SK-N-SH treated with all-trans-retinoic acid at 6 μM for 48 hours (cell line): ENCODE measurements around the gene TTC31.
A peak's percentile ranks its signal among the peaks of the same experiment; 100 is the strongest.

ENCODE experiments used
- ATAC-seq: fragments of 200-7000 bp; cut with Tn5 transposase; 3 replicates; pipeline ENCODE4 v1.9.1; 2020; ENCODE audit warnings: mild to moderate bottlenecking, moderate library complexity
- ARNTL ChIP-seq: fragments of 450-650 bp; formaldehyde crosslinking; IDR thresholded peaks from 2 replicates; pipeline ENCODE4 v1.5.0; 2020; ENCODE audit warnings: low read depth, mild to moderate bottlenecking, moderate library complexity, borderline replicate concordance
- BACH2 ChIP-seq: fragments of 250-450 bp; sonication (Bioruptor Pico); IDR thresholded peaks from 2 replicates; pipeline ENCODE4 v1.9.0; 2021; ENCODE audit warnings: mild to moderate bottlenecking, borderline replicate concordance
- CSDC2 ChIP-seq: fragments of 250-450 bp; sonication (Bioruptor Pico); IDR thresholded peaks from 2 replicates; pipeline ENCODE4 v1.5.0; 2020; ENCODE audit warnings: mild to moderate bottlenecking, moderate library complexity
- ESRRG ChIP-seq: fragments of 250-450 bp; sonication (Bioruptor Pico); IDR thresholded peaks from 2 replicates; pipeline ENCODE4 v1.6.1; 2021; ENCODE audit warnings: mild to moderate bottlenecking
- GLIS3 ChIP-seq: fragments of 250-450 bp; sonication (Bioruptor Pico); IDR thresholded peaks from 2 replicates; pipeline ENCODE4 v1.5.0; 2020; ENCODE audit warnings: mild to moderate bottlenecking, moderate library complexity
- ISL1 ChIP-seq: fragments of 250-450 bp; sonication (Bioruptor Pico); IDR thresholded peaks from 2 replicates; pipeline ENCODE4 v2.1.2; 2022; ENCODE audit warnings: mild to moderate bottlenecking, moderate library complexity
- OSR1 ChIP-seq: fragments of 250-450 bp; sonication (Bioruptor Pico); IDR thresholded peaks from 2 replicates; pipeline ENCODE4 v1.8.0; 2022; ENCODE audit warnings: moderate library complexity, mild to moderate bottlenecking, inconsistent platforms
- RARB ChIP-seq: fragments of 250-450 bp; sonication (Bioruptor Pico); IDR thresholded peaks from 2 replicates; pipeline ENCODE4 v1.8.0; 2021; ENCODE audit warnings: mild to moderate bottlenecking, moderate library complexity
- TCF4 ChIP-seq: fragments of 250-450 bp; sonication (Bioruptor Pico); IDR thresholded peaks from 2 replicates; pipeline ENCODE4 v1.8.0; 2021; ENCODE audit warnings: mild to moderate bottlenecking, moderate library complexity, borderline replicate concordance
- TOX ChIP-seq: fragments of 250-450 bp; sonication (Bioruptor Pico); IDR thresholded peaks from 2 replicates; pipeline ENCODE4 v1.8.0; 2021; ENCODE audit warnings: mild to moderate bottlenecking, moderate library complexity, borderline replicate concordance
- ZC3H10 ChIP-seq: fragments of 250-450 bp; sonication (Bioruptor Pico); IDR thresholded peaks from 2 replicates; pipeline ENCODE4 v1.5.1; 2021; ENCODE audit warnings: mild to moderate bottlenecking, moderate library complexity
- ZFP3 ChIP-seq: fragments of 250-450 bp; sonication (Bioruptor Pico); IDR thresholded peaks from 2 replicates; pipeline ENCODE4 v1.5.0; 2020; ENCODE audit warnings: mild to moderate bottlenecking, moderate library complexity
- ZFP30 ChIP-seq: fragments of 450-650 bp; formaldehyde crosslinking; IDR thresholded peaks from 2 replicates; pipeline ENCODE4 v1.5.0; 2022; ENCODE audit warnings: mild to moderate bottlenecking, moderate library complexity
- ZNF565 ChIP-seq: fragments of 450-650 bp; formaldehyde crosslinking; conservative IDR thresholded peaks from 2 replicates; pipeline ENCODE4 v1.5.0; 2020; ENCODE audit warnings: low read depth, mild to moderate bottlenecking, moderate library complexity
- ZNF70 ChIP-seq: fragments of 450-650 bp; formaldehyde crosslinking; IDR thresholded peaks from 2 replicates; pipeline ENCODE4 v1.5.0; 2020; ENCODE audit warnings: mild to moderate bottlenecking, moderate library complexity
- ZNF8 ChIP-seq: fragments of 450-650 bp; formaldehyde crosslinking; IDR thresholded peaks from 2 replicates; pipeline ENCODE4 v1.5.0; 2020; ENCODE audit warnings: mild to moderate bottlenecking, moderate library complexity
- TF ChIP-seq, protein P1 (sequence below): fragments of 250-450 bp; sonication (Bioruptor Pico); IDR thresholded peaks from 2 replicates; pipeline ENCODE4 v1.5.0; 2020; ENCODE audit warnings: mild to moderate bottlenecking, moderate library complexity
- TF ChIP-seq, protein P2 (sequence below): fragments of 250-450 bp; sonication (Bioruptor Pico); IDR thresholded peaks from 2 replicates; pipeline ENCODE4 v1.8.0; 2020; ENCODE audit warnings: mild to moderate bottlenecking, moderate library complexity, borderline replicate concordance
- TF ChIP-seq, protein P3 (sequence below): fragments of 250-450 bp; sonication (Bioruptor Pico); IDR thresholded peaks from 2 replicates; pipeline ENCODE4 v1.5.1; 2020; ENCODE audit warnings: low read depth, mild to moderate bottlenecking, moderate library complexity

The TTC31 gene

DNA sequence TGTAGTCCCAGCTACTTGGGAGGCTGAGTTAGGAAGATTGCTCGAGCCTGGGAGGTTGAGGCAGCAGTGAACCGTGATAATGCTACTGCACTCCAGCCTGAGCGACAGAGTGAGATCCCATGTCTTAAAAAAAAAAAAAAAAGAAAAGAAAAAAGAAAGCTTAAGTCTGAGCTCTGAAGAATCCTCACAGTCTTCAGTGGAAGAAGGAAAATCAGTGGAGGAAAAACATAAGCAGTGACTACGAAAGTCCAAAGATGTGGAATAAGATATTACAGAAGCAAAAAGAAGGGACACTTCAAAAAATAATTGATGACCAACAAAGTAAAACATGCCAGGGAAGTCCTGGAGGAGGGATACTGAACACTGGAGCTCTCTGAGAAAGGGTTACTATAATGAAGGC is 27.4 kb downstream of the TTC31 start:
- TF ChIP-seq ZNF70 (no peak), ESRRG (CRISPR knock-in tag) (no peak), ISL1 (no peak), CSDC2 (no peak), TCF4 (CRISPR knock-in tag) (no peak), ZNF565 (CRISPR knock-in tag) (no peak), ARNTL (no peak), TOX (no peak), OSR1 (CRISPR knock-in tag) (no peak), ZFP3 (no peak), RARB (CRISPR knock-in tag) (no peak), ZC3H10 (CRISPR knock-in tag) (no peak), BACH2 (no peak), ZFP30 (CRISPR knock-in tag) (no peak)
- TF ChIP-seq, protein P1, sequence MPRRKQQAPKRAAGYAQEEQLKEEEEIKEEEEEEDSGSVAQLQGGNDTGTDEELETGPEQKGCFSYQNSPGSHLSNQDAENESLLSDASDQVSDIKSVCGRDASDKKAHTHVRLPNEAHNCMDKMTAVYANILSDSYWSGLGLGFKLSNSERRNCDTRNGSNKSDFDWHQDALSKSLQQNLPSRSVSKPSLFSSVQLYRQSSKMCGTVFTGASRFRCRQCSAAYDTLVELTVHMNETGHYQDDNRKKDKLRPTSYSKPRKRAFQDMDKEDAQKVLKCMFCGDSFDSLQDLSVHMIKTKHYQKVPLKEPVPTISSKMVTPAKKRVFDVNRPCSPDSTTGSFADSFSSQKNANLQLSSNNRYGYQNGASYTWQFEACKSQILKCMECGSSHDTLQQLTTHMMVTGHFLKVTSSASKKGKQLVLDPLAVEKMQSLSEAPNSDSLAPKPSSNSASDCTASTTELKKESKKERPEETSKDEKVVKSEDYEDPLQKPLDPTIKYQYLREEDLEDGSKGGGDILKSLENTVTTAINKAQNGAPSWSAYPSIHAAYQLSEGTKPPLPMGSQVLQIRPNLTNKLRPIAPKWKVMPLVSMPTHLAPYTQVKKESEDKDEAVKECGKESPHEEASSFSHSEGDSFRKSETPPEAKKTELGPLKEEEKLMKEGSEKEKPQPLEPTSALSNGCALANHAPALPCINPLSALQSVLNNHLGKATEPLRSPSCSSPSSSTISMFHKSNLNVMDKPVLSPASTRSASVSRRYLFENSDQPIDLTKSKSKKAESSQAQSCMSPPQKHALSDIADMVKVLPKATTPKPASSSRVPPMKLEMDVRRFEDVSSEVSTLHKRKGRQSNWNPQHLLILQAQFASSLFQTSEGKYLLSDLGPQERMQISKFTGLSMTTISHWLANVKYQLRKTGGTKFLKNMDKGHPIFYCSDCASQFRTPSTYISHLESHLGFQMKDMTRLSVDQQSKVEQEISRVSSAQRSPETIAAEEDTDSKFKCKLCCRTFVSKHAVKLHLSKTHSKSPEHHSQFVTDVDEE (CRISPR knock-in tag), result no peak
- TF ChIP-seq, protein P2, sequence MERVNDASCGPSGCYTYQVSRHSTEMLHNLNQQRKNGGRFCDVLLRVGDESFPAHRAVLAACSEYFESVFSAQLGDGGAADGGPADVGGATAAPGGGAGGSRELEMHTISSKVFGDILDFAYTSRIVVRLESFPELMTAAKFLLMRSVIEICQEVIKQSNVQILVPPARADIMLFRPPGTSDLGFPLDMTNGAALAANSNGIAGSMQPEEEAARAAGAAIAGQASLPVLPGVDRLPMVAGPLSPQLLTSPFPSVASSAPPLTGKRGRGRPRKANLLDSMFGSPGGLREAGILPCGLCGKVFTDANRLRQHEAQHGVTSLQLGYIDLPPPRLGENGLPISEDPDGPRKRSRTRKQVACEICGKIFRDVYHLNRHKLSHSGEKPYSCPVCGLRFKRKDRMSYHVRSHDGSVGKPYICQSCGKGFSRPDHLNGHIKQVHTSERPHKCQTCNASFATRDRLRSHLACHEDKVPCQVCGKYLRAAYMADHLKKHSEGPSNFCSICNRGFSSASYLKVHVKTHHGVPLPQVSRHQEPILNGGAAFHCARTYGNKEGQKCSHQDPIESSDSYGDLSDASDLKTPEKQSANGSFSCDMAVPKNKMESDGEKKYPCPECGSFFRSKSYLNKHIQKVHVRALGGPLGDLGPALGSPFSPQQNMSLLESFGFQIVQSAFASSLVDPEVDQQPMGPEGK (CRISPR knock-in tag), result no peak
- TF ChIP-seq, protein P3, sequence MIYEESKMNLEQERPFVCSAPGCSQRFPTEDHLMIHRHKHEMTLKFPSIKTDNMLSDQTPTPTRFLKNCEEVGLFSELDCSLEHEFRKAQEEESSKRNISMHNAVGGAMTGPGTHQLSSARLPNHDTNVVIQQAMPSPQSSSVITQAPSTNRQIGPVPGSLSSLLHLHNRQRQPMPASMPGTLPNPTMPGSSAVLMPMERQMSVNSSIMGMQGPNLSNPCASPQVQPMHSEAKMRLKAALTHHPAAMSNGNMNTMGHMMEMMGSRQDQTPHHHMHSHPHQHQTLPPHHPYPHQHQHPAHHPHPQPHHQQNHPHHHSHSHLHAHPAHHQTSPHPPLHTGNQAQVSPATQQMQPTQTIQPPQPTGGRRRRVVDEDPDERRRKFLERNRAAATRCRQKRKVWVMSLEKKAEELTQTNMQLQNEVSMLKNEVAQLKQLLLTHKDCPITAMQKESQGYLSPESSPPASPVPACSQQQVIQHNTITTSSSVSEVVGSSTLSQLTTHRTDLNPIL (CRISPR knock-in tag), result no peak
- ATAC-seq, result no peak

DNA sequence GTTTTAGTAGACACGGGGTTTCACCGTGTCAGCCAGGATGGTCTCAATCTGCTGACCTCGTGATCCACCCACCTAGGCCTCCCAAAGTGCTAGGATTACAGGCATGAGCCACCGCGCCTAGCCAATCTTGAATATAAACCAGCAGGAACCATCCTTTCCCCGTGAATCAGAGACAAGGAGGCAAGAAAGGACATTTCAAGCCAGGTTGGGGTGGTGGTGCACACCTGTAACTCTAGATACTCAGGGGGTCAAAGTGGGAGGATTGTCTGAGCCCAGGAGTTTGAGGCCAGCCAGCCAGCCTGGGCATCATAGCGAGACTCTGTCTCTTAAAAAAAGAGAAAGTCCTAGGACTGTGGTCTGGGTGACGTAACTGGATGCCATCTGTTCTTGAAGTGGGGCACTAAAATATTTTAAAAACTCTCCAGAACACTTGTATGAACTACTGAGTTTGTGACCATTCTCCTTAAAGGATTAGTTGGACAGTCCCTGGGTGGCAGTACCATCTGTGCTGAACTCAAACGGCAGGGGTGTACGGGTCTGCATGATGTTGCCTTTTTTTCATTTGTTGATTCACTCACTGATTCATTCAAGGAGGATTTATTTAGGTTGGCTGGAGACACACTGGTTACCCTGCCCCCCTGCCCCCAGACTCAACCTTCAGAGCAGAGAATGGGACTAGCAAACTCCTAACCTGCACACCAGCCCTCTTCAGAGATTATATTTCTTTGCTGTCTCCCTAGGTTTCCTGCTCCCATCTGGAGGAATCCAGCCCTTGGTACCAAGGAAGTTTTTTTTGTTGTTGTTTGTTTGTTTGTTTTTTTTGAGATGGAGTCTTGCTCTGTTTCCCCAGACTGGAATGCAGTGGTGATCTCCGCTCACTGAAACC is 28.5 kb downstream of the TTC31 start:
- no peak for ATAC-seq
- TF ChIP-seq ZFP30 (CRISPR knock-in tag) (no peak), ZFP3 (peak; percentile 96)
- TF ChIP-seq, all 23 proteins: peak for 1

DNA sequence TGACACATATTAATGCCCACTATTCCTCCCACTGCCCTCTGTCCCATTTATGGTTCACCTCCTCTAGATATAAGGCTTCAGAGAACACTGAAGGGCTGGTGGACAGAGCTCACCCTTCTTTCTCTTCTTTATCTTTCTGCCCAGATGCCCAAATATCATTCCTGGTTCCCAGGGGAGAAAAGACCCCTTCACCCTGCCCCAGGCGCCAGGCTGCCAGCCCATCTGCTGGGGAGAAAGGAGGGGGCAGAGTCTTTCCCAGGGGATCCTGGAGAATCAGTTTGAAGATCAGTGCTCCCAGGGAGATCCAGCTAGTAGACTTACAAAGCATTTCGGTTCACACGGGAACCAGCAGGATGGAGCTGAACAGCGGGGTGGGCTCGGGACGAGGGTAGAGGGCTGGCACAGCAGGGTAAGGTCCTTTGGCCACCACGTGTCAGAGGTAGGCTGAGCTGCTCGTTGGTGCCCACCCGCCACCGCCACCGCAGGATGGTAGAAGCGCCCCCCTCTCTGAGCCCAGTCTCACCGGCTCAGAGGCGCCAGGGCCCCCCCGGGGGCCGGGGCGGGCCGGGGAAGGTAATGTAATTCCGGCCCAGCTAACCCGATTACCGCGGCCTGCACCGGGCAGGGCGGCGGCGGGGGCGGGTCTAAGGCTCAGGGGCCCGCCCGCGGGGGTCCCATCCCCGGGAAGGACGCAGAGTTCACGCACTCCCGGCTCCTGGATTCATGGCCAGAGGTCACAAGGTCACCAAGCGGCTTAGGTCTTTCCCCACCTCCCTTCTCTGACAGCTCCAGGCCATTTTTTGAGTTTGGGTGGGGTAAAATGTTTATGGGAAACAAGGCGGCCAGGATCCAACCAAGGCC is 30.1 kb downstream of the TTC31 start:
- peak; percentile 41 for ATAC-seq
- 0 out of 2 replicates have a peak, but pooled peaks have one; percentile 4 for TF ChIP-seq ZNF8 (CRISPR knock-in tag)
- no peak for TF ChIP-seq ESRRG (CRISPR knock-in tag)
- no peak for TF ChIP-seq CSDC2
- TF ChIP-seq ZC3H10 (CRISPR knock-in tag), result no peak
- TF ChIP-seq ISL1, result peak; percentile 60
- no peak for TF ChIP-seq ARNTL
- no peak for TF ChIP-seq TOX
- TF ChIP-seq OSR1 (CRISPR knock-in tag), result no peak
- peak; percentile 67; the same call in 1 of the 2 replicates for TF ChIP-seq GLIS3 (CRISPR knock-in tag)
- TF ChIP-seq, protein P3 (CRISPR knock-in tag), result no peak
- TF ChIP-seq BACH2, result no peak
- TF ChIP-seq, protein P1 (CRISPR knock-in tag), result peak; percentile 12; the same call in 1 of the 2 replicates
- no peak for TF ChIP-seq RARB (CRISPR knock-in tag)
- TF ChIP-seq ZNF70, result 0 out of 2 replicates have a peak, but pooled peaks have one; percentile 12
- TF ChIP-seq, protein P2 (CRISPR knock-in tag), result peak; percentile 100
- TF ChIP-seq TCF4 (CRISPR knock-in tag), result peak; percentile 71; the same call in 1 of the 2 replicates
